KMS-11 (cell line): ENCODE measurements around the gene EEF2.

ENCODE experiments used
- H2AFZ ChIP-seq: fragments of 200-600 bp; sonication (generic); 2 replicates; pipeline ENCODE4 v1.6.1; 2016; ENCODE audit warnings: antibody characterized with exemption, mixed run types, low read depth
- H3K27ac ChIP-seq: fragments of 200-600 bp; sonication (generic); 2 replicates; pipeline ENCODE4 v1.6.1; 2016; ENCODE audit warnings: mild to moderate bottlenecking, mixed run types
- H3K27me3 ChIP-seq: fragments of 200-600 bp; sonication (generic); 2 replicates; pipeline ENCODE4 v1.6.1; 2017; ENCODE audit warnings: mild to moderate bottlenecking, low read depth, mixed run types, moderate library complexity; ENCODE audit not compliant: insufficient read depth
- H3K36me3 ChIP-seq: fragments of 200-600 bp; sonication (generic); 2 replicates; pipeline ENCODE4 v1.6.1; 2017; ENCODE audit warnings: mild to moderate bottlenecking, mixed run types; ENCODE audit not compliant: insufficient read depth
- H3K4me1 ChIP-seq: fragments of 200-600 bp; sonication (generic); 2 replicates; pipeline ENCODE4 v1.6.1; 2016; ENCODE audit warnings: mild to moderate bottlenecking, low read depth, mixed run types; ENCODE audit not compliant: poor library complexity, severe bottlenecking
- H3K4me2 ChIP-seq: fragments of 200-600 bp; sonication (generic); 2 replicates; pipeline ENCODE4 v1.7.0; 2016; ENCODE audit warnings: mild to moderate bottlenecking, mixed run types
- H3K4me3 ChIP-seq: fragments of 200-600 bp; sonication (generic); IDR thresholded peaks from 2 replicates; pipeline ENCODE4 v1.6.1; 2017; ENCODE audit warnings: low read depth, low read length, mixed read lengths; ENCODE audit not compliant: insufficient read depth
- H3K79me2 ChIP-seq: fragments of 200-600 bp; sonication (generic); 2 replicates; pipeline ENCODE4 v1.6.1; 2016; ENCODE audit warnings: low read depth, mixed run types; ENCODE audit not compliant: insufficient read depth
- H3K9ac ChIP-seq: fragments of 200-600 bp; sonication (generic); 2 replicates; pipeline ENCODE4 v1.6.1; 2016; ENCODE audit warnings: mild to moderate bottlenecking, mixed run types
- H4K20me1 ChIP-seq: fragments of 200-600 bp; sonication (generic); 2 replicates; pipeline ENCODE4 v1.6.1; 2016; ENCODE audit warnings: mild to moderate bottlenecking, mixed run types; ENCODE audit not compliant: insufficient read depth
- CTCF ChIP-seq: fragments of 200-600 bp; sonication (generic); conservative IDR thresholded peaks from 2 replicates; pipeline ENCODE4 v1.6.1; 2017; ENCODE audit warnings: low read depth, mild to moderate bottlenecking, antibody characterized with exemption, low read length, moderate library complexity, mixed read lengths

EEF2 gene

GRCh38 chr19:4028334-4029246 lies 43.3 kb upstream of the EEF2 start:
- TF ChIP-seq CTCF: no peak
- H3K79me2 ChIP-seq: no peaks in the 10 kb centered on the region
- H3K4me3 ChIP-seq: no peak overlapping the region
- no peak overlapping the region for H3K4me2 ChIP-seq
- no peaks in the 10 kb centered on the region for H3K27me3 ChIP-seq
- H3K9ac ChIP-seq: no peak overlapping the region
- no peaks in the 10 kb centered on the region; the same call in 1 of the 2 replicates for H3K36me3 ChIP-seq
- H2AFZ ChIP-seq: no peak overlapping the region
- no peaks in the 10 kb centered on the region for H3K4me1 ChIP-seq
- no peak overlapping the region for H3K27ac ChIP-seq
- H4K20me1 ChIP-seq: no peaks in the 10 kb centered on the region

DNA sequence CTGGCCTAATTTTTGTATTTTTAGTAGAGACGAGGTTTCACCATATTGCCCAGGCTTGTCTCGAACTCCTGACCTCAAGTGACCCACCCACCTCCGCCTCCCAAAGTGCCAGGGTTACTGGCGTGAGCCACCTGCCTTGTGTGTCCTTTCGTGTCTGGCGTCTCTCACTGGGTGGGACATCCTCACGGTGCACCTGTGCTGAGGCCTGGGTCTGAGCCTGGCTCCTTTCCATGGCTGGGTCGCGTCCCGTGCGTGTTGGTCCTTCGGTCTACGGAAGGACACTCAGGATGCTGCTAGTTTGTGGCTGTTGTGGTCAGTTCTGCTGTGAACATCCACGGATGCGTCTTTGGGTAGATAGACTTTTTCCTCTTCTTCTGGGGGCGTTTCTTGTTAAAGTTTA lies 41.9 kb upstream of the EEF2 start:
- Histone ChIP-seq H3K27ac (no peak overlapping the region), H3K36me3 (no peaks in the 10 kb centered on the region; the same call in 1 of the 2 replicates), H3K79me2 (no peaks in the 10 kb centered on the region), H3K4me3 (no peak overlapping the region), H2AFZ (no peak overlapping the region), H3K27me3 (no peaks in the 10 kb centered on the region), H3K4me1 (no peaks in the 10 kb centered on the region), H3K9ac (no peak overlapping the region), H4K20me1 (no peaks in the 10 kb centered on the region), H3K4me2 (no peak overlapping the region)
- no peak for TF ChIP-seq CTCF

DNA sequence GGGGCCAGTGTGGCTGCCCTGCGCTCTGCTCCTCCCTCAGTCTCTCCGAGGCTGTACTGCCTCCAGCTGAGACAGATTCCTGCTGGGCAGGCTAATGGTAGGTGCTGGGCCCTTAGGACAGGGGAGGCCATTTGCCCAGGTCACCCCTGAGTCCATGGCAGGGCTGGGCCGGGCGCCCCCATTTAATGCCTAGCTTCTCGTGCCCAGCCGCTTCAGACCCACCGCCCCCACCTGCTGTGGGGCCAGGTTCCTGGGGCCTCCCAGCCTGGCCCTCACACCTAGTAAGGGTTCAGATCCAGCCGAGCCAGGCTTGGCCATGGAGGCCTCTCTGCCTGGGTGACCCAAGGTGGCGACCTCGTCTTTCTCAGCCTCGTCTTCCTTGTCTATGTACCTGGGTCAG lies 40.1 kb upstream of the EEF2 start:
- no peaks in the 10 kb centered on the region for H3K4me1 ChIP-seq
- no peaks in the 10 kb centered on the region; the same call in 1 of the 2 replicates for H3K36me3 ChIP-seq
- no peak for TF ChIP-seq CTCF
- H3K9ac ChIP-seq: no peak overlapping the region
- no peaks in the 10 kb centered on the region; the same call in 1 of the 2 replicates for H3K79me2 ChIP-seq
- H4K20me1 ChIP-seq: no peaks in the 10 kb centered on the region
- H3K27me3 ChIP-seq: no peaks in the 10 kb centered on the region
- no peak overlapping the region for H3K4me3 ChIP-seq
- no peak overlapping the region for H3K27ac ChIP-seq
- H2AFZ ChIP-seq: no peak overlapping the region
- no peak overlapping the region for H3K4me2 ChIP-seq

DNA sequence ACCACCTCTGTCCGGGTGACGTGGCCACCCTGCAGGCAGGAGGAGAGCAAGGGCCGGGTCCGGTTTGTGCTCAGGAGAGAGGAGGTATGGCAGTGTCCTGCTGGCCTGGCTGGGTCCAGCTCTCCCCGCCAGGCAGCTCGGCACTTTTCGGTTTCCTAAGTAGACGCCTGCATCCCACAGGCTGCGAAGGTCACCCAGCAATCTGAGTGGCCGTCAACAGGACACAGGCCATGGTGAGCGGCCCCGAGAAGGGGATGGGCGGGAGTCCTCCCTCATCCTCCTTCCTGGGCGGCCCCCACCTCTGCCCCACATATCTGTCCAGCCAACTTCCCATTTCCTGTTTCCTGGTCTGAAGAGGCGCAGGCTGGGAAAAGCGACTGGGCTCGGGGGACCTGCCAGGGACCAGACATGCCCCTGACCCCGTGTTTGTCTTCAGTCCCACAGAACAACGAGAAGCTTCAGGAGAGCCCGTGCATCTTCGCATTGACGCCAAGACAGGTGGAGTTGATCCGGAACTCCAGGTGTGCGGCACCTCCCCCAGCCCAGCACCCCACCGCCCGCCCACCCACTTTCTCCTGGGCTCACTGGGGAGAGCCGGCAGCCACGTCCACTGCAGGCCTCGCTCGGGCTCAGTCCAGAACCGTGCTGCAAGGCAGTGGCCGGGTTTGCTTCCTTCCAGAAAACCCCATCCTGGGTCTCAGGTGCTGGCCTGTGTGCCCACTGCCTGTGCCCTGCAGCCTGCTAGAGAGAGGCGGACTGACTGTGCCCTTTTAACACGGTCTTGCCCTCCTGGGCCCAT lies 38.5 kb upstream of the EEF2 start:
- no peak for TF ChIP-seq CTCF

More for the DNA sequence above, 38.5 kb upstream of the EEF2 start:
- H3K4me3 ChIP-seq: no peak overlapping the region
- H3K27me3 ChIP-seq: no peaks in the 10 kb centered on the region
- H2AFZ ChIP-seq: no peak overlapping the region
- no peaks in the 10 kb centered on the region for H3K4me1 ChIP-seq
- no peaks in the 10 kb centered on the region; the same call in 1 of the 2 replicates for H3K36me3 ChIP-seq
- no peak overlapping the region for H3K9ac ChIP-seq
- no peak overlapping the region for H3K27ac ChIP-seq
- no peaks in the 10 kb centered on the region for H4K20me1 ChIP-seq
- no peaks in the 10 kb centered on the region; the same call in 1 of the 2 replicates for H3K79me2 ChIP-seq
- no peak overlapping the region for H3K4me2 ChIP-seq
